ENCODE measurements around the gene MYLK.

The MYLK gene

DNA sequence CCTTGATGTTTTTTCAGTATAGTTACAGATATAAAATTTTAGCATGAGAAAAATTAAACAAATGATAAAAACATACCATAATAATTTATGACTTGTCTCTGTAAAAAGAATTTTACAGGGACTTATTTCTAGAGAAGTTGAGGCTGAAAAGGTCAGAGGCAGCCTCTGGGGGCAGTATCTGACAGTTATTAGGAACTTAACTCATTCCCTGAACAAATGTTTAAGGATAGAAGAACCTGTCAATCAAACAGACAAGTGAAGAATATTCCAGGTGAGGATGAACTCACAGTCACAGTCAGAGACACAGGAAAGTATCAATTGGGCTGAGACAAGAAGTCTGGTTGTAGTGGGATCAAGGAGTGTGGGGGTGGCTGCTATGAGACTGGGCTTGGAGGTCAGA is 7.3 kb downstream of the MYLK start:
- no peak for DNase-seq (ENCODE audit: low read depth in 2 of 2)

DNA sequence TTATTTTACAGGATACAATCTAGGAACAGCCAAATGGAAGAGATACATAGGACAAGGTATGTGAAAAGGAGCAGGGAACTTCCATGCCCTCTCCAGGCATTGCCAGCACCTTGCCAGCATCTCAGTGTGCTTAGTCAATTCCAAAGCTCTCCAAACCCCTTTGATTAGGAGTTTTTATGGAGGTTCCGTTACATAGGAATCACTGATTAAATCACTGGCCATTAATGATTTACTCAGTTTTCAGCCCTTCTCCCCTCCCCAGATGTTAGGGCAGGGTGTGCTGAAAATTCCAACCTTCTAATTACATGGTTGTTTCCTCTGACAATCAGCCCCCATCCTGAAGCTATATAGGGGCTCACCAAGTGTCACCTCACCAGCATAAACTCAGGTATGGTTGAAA is 11.5 kb downstream of the MYLK start:
- DNase-seq (ENCODE audit: low read depth in 2 of 2): no peak

DNA sequence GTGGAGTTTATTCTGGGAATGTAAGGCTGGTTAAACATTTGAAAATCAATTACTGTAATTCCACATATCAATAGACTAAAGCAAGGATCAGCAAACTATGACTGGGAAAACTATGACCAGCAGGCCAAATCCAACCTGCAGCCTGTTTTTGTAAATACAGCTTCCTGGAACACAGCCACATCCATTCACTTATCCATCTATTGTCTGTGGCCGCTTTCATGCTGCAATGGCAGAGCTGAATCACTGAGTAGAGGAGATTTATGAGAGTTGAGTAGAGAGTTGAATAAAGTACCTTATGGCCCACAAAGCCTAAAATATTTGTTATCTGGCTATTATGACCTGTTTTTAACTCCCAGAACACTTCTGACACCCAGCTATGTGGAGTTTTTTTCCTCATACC is 12.2 kb downstream of the MYLK start:
- no peak for DNase-seq (ENCODE audit: low read depth in 2 of 2)

- DNase-seq (ENCODE audit: low read depth in 2 of 2): no peak
Observed at GRCh38 chr3:123870033-123870432, 14.1 kb downstream of the MYLK start.

GRCh38 chr3:123869165-123869564 is 15.0 kb downstream of the MYLK start:
- DNase-seq (ENCODE audit: low read depth in 2 of 2): no peak

- DNase-seq (ENCODE audit: low read depth in 2 of 2): no peak
Observed at GRCh38 chr3:123864706-123865105, 19.4 kb downstream of the MYLK start.

DNA sequence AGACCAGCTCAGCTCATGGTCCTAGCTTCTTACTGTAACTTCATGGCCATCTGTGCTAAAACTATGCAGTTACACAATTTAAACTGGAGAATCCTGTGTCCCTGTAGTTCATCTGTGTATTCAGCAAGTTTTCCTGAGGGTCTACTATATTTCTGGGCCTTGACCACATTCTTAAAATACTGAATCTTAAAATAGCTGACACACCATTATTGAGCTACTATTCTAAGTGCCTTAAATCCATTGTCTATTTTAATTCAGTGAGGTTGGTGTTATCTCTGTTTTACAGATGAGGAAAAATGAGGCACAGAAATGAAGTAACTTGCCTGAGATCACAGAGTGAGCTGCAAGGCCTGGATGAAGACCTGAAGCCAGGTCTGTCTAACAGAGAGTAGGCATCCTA is 22.0 kb downstream of the MYLK start:
- no peak for DNase-seq (ENCODE audit: low read depth in 2 of 2)

- no peak for DNase-seq (ENCODE audit: low read depth in 2 of 2)
Observed at GRCh38 chr3:123861081-123861836, 22.9 kb downstream of the MYLK start.

DNA sequence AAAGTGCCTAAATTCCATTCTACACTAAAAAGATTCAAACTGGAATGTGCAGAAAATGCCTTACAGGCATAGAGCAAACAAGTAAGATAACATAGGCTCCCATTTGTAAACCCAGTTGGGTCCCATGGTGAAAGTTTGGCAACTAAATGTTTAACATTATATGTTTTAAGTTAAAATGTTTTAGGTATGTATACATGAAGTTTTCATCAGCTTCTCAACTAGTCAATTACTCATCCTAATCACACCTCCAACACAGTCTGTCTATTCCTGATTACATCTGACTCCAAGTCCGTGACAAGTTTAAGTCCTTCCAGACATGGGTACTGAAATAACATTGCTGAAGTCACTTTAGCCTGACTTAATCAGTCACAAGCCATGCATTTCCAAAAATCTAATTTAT is 25.0 kb downstream of the MYLK start:
- no peak for DNase-seq (ENCODE audit: low read depth in 2 of 2)

DNA sequence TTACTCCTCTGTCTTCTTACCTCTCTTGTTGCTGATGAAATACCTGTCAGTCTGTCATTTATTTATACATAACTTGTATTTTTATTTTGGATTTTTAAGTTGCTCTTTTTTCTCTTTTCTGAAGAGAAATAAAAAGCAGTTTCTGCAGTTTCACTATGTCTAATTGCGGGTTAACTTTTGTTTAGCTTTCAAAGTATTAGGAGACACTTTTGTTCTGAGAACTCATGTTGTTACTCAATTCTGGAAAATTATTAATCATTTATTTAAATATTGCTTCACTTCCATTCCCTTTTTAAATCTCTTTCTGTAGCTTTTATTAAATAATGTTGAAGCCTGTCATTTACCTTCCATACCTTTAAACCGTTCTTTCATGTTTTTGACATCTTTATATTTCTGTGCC is 29.2 kb downstream of the MYLK start:
- DNase-seq (ENCODE audit: low read depth in 2 of 2): no peak

DNA sequence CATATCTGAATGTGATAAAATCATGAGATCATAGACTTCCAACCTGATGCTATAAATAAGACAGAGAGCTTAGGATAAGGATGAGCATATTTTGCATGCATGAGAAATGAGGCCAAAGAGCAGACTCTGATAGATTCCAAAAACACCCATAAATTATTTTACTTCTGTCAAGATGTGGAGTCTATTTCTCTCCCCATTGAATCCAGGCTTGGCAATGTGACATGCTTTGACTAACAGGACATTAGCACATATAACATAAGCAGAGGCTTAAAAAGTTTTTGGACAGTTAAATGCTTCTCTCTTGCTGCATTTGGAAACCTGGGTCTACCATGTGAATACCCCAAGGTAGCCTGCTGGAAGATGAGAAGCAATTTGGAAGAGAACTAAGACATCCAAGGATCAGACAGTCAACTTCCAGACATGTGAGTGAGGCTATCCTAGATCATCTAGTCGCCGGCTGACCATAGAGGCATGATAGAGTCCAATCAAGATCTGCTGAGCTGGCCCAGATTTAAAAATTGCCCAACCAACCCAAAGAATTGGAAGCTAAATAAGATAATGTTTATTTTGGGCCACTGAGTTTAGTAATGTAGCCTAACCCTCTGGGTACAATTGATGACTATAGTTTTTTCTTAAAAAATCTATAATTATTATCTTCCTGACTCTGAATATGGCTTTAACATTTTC is 30.3 kb downstream of the MYLK start:
- no peak for DNase-seq (ENCODE audit: low read depth in 2 of 2)

DNA sequence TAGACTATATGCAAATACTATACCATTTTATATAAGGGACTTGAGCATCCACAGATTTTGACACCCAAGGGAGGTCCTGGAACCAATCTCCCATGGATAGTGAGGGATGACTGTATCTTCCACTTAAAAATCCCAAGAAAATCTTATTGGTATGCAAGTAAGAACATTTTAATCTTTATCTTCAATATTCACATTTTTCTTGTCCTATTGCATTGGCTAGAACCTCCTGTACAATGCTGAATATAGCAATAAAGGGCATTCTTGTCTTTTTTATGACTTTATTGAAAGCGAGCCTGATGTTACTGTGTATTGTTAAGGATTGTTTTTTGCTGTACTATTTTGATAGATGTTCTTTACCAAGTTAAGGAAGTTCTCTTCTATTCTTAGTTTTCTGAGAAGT is 36.9 kb downstream of the MYLK start:
- no peak for DNase-seq (ENCODE audit: low read depth in 2 of 2)

DNA sequence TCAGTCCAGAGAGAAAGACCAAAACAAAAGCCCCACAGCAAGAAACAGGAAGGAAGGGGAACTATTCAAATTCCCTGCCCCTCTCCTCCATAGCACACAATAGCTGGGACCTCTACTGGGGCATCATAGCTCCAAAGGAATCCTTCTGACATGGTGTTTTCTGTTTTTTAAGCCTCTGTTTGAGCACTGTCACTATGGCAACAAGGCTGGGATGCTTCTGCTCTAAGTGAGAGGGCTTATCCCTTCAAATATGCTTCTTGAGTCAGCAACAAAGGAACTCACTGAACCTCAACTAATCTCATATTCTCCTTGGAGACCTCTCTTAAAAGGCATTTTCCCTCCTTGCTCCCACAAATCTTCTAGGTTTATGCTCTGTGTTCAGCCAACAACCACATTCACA is 40.5 kb downstream of the MYLK start:
- no peak for DNase-seq (ENCODE audit: low read depth in 2 of 2)

- no peak for DNase-seq (ENCODE audit: low read depth in 2 of 2)
Observed at GRCh38 chr3:123842711-123843110, 41.4 kb downstream of the MYLK start.

DNA sequence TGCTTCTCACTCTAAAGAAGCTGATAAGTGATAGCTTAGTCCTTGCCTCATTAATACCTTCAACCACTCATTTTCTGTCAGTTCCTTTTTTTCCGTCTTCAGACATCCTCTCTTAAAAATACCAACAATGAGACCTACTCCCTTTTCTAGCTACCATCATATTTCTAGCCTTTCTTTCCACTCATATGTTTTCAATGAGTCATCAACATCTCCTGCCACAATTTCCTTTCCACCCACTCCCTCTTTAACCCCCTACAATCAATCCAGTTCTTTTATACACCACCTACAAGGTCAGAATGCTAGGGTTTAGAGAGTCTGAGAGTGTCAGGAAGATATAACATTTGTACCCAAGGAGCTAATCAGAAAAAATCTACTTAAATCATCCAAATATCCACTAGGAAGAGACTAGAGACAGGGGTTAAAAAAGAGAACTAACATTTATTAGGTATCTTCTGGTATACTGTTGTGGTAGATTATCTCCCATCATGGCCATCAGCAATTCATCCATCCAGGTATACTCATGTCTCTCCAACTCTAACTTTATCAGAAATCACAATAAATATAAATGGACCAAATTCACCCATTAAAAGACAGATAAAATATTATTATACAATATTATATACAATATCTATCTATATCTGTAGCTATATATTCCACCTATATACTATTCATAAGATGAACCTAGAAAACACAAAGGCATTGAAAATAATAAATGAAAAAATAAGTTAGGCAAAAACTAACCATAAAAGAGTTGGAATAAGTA is 42.5 kb downstream of the MYLK start:
- no peak for DNase-seq (ENCODE audit: low read depth in 2 of 2)

DNA sequence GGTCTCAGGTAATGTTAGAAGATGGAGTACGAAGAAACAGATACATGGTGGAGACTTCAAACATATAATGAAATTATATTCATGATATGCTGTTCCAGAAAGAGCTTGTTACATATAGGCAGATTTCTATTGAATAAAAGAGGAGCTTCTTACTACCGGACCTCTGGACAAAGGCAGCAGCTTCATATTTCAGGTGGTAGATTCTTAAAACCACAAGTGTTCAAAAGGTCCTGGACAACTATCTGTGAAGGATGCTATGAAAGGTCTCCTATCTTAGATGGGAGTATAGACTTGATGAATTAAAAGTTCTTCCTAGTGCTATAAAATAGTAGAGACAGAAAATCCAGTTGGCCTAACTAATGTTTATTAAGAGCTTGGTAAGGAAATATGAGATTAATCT is 43.2 kb downstream of the MYLK start:
- no peak for DNase-seq (ENCODE audit: low read depth in 2 of 2)

DNA sequence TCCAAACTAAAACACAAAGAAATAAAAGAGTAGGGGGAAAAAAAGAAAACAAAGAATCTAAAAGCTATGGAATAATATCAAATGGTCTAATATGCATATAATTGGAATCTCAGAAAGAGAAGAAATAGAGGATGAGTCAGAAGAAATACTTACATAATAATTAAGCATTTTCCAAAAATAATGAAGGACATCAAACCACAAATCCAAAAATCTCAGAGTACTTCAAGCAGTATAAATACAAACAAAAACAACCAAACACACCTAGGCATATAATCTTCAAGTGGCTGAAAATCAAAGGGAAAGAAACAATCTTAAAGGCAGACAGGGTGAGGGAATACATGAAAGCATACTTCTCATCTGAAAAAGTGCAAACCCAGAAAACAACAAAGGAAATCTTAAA is 46.3 kb downstream of the MYLK start:
- no peak for DNase-seq (ENCODE audit: low read depth in 2 of 2)

- no peak for DNase-seq (ENCODE audit: low read depth in 2 of 2)
Observed at GRCh38 chr3:123834631-123835030, 49.5 kb downstream of the MYLK start.

GRCh38 chr3:123833398-123833785 is 50.7 kb downstream of the MYLK start:
- no peak for DNase-seq (ENCODE audit: low read depth in 2 of 2)

GRCh38 chr3:123832692-123833397 is 51.3 kb downstream of the MYLK start:
- DNase-seq (ENCODE audit: low read depth in 2 of 2): no peak

- no peak for DNase-seq (ENCODE audit: low read depth in 2 of 2)
Observed at GRCh38 chr3:123831420-123831819, 52.7 kb downstream of the MYLK start.

DNA sequence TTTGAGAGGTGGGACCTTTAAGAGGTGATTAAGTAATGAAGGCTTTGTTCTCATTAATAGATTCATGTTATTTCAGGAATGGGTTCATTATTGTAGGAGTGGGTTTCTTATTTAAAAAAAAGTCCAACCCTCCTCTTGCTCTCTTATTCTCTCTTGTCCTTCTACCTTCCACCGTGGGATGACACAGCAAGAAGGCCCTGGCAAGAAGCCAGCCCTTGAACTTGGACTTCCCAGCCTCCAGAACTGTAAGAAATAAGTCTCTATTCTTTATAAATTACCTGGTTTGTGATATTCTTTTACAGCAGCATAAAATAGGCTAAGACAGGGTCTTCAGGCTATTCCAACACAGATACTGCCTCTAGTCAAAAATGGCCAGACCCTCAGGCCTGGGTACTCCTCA is 62.2 kb downstream of the MYLK start:
- no peak for DNase-seq (ENCODE audit: low read depth in 2 of 2)
